ENCODE data around the gene IL2RA.

DNA sequence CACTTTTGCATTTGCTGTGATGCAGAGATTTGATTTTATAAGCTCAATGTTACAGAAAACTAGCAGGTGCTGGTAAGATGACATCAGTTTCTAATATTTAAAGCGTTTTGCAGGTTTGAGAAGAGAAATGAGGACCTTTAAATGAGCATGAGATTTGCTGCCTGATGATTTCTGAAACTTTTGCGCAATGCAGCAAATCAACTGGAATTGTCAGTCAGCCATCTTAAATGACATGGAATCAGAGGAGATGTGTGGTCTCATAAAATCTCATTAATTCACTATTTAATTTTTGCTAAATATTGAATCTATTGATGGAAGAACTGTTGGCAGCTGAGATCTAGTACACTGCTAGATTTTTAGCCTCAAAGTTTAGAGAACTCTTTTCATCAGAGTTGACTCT is 30.6 kb upstream of the IL2RA start:
- TF ChIP-seq POLR2AphosphoS5 (IDR thresholded peaks at IDR 0.05; ENCODE audit: borderline replicate concordance, low read depth, low read length) (no peak), EZH2 (IDR thresholded peaks at IDR 0.05) (no peak), FOXP2 (optimal IDR thresholded peaks at IDR 0.05; ENCODE audit: control extremely low read depth, extremely low read length, insufficient read depth) (no peak)
